Activated CD8-positive, alpha-beta memory T cell treated with anti-CD3 and anti-CD28 coated beads for 36 hours (primary cell): Measurements from ENCODE around the gene DYNC2LI1. TPM values are rescaled to one million over a fixed set of nuclear protein-coding genes. Genes with fewer than 3 reads are reported as not detected.

Experiments
- CTCF ChIA-PET: fragments of 350-600 bp; sonication (Branson Sonifier 250); formaldehyde crosslinking; loops from one replicate; lab custom pipeline; 2021; ENCODE audit warnings: antibody characterized with exemption; lab: Charles Lee
- POLR2A ChIA-PET: fragments of 350-600 bp; sonication (Branson Sonifier 250); formaldehyde crosslinking; loops from one replicate; lab custom pipeline; 2021; ENCODE audit warnings: antibody characterized with exemption; lab: Charles Lee
- total RNA-seq, 2 experiments: library from RNA; stranded (reverse); gene quantifications; one replicate each; pipeline ENCODE4 v1.2.3, GENCODE V29; 2021

DYNC2LI1 gene
- total RNA-seq, 2 experiments from 2014 or later: 11.8 to 13.1 TPM

DNA sequence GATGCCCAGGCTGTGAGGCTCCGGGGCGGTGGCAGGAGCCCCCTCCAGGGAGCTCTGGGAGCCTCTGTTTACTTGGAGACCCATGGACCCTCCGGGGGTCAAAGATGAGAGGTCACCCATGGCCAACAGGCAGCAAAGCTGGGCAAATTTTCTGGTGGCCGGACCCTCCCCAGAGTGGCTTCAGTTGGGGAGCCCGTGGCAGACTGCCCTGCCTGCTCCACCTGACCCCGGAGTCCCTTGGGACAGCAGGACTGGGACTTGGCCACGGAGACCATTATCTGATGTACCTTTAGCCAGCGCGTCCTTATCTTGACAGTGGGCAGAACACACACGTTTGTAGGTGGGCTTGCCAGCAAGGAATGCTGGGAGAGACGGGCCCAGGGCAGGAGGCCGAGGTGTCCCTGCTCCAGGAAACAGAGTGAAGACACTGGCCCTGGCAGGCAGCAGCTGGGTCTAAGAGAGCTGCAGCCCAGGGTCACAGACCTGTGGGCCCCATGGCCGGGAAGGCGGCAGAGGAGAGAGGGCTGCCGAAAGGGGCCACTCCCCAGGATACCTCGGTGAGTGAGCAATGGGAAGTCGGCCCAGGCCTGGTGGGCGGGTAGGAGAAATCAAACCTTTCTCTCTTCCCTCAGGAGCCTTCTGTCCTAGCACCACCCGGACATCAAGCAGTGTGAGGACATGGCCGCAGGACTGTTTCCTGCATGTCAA lies 64.9 kb downstream of the DYNC2LI1 start, which contains the start of the genes ABCG5 and ABCG8:
TSS of gene ABCG5 (minus strand) at position 280 of the 708 bp plus-strand sequence. CDS start at position 120, 160 bp downstream.
TSS of gene ABCG8 (plus strand) at position 412 of the 708 bp plus-strand sequence. CDS start at position 495, 83 bp downstream.
- POLR2A ChIA-PET: no interaction called here

DNA sequence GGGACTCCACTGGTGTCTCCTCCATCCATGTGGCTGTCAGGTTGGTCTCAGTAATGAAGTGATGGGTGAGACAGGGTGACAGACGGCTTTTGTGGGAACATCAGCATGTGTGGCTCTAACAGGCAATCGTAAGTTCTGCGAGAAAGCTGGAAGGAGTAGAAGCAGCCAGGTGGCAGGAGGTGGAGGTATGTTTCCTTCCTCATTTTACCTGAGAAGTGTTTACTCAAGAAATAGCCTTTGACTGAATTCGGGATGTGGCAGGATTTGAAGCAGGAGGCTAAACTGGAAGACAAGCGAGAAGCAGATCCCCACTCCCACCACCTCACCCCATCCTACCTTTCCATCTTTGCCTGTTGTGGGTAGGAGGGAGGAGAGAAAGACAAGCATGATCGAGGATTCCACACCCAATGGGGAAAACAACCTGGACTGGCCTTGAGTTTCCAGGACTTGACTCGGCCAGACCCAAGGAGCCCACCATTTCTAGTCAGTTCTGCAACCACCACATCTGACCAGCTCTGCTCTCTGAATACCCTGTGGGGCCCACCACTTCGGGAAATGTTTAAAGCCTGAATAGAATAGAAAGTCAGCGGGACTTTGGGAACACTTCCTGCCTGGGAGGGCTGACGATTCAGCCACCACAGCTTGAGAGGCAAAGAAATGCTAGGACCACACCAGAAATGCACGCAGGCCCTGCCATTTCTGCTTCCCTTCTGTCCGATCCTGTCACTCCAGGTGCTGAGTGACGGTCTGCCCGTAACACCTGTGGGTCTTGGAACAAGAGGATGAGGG lies 66.1 kb downstream of the DYNC2LI1 start:
- POLR2A ChIA-PET: no interaction called here

More for the DNA sequence above, 64.9 kb downstream of the DYNC2LI1 start, which contains the start of the genes ABCG5 and ABCG8:
- CTCF ChIA-PET: no interaction called here

DNA sequence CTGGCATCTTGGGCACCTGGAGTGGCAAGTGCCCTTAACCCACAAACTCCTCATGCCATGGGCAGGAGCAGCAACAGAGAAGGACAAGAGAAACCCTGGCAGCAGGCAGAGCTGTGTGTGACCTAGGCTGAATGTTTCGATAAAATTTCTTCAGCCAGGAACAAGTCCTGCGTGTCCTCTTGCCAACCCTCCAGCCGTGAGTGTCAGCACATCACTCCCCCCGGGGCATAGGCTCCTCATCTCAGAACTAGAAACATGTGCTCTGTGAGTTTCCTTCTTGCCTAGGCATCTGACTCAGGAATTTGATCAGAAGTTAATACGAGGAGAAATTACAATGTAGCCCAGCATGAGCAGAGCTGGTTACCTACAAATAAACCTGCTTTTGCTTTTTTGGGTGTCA lies 67.1 kb downstream of the DYNC2LI1 start:
- POLR2A ChIA-PET: no interaction called here

More for the DNA sequence above, 66.1 kb downstream of the DYNC2LI1 start:
- CTCF ChIA-PET: no interaction called here

DNA sequence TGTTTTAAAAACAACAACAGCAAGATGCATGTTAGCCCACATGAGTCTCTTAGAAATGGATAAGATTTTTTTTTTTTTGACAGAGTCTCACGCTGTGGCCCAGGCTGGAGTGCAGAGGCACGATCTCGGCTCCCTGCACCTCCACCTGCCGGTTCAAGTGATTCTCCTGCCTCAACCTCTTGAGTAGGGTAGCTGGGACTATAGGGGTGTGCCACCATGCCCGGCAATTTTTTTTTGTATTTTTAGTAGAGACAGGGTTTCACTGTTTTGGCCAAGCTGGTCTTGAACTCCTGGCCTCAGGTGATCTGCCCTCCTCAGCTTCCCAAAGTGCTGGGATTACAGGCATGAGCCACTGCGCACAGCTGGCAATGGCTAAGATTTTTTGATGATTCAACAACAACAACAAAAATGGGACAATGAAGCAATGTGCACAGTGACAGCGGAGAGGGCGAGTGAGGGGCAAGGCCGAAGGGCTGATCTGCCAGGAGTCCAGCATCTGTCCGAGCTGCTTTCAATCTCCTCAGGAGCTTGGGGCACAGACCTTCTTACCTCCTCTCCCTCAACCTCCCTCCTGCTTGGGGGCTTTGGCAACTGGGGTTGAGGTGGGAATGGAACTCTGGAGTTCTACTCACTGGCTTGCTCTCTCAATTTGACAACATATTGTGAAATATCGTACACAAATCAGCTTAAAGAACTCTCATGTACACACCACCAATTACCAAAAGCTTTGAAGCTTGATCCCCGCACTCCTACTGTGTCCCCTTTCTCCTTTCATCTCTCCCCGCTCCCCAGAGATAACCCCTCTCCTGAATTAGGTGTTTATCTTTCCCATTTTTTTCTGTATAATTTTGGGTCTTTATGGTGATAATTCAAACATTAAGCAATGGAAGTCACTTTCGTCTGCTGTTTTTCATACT lies 68.4 kb downstream of the DYNC2LI1 start:
- ChIA-PET CTCF (no interaction called here), POLR2A (no interaction called here)

More for the DNA sequence above, 67.1 kb downstream of the DYNC2LI1 start:
- CTCF ChIA-PET: no interaction called here

DNA sequence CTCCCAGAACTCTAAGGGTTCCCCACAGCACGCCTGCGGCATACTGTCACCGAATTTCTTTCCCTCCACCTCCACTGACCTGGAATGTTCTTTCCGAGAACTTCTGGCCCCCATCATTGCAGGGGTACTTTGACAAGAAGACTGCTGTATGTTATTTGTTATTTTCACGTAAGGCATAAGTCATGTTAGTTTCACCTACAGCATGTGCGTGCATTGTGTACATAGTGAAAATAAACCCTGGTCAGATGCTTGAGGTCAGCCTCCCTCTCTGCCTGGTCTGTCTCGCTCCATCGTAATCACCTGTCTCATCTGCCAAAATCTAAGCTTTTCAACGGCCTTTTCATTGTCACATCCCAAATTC lies 69.0 kb downstream of the DYNC2LI1 start:
- ChIA-PET CTCF (no interaction called here), POLR2A (no interaction called here)

DNA sequence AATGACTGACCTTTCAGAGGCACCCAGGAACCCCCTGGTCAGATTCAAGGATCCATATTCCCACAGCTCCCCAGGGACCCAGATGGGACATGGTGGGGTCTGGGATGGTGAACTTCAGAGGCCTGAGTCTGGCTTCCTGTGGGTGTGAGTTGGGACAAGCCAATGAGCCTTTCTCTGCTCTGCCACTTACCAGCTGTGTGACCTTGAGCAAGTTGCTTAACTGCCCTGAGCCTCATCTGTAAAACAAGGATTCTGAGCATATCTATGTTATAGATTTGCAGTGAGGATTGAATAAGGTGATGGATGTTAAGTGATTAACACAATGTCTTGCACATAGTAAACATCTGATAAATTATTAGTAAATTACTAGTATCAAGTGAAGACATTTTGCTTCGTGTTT lies 71.3 kb downstream of the DYNC2LI1 start:
- POLR2A ChIA-PET: no interaction called here
- CTCF ChIA-PET: no interaction called here

DNA sequence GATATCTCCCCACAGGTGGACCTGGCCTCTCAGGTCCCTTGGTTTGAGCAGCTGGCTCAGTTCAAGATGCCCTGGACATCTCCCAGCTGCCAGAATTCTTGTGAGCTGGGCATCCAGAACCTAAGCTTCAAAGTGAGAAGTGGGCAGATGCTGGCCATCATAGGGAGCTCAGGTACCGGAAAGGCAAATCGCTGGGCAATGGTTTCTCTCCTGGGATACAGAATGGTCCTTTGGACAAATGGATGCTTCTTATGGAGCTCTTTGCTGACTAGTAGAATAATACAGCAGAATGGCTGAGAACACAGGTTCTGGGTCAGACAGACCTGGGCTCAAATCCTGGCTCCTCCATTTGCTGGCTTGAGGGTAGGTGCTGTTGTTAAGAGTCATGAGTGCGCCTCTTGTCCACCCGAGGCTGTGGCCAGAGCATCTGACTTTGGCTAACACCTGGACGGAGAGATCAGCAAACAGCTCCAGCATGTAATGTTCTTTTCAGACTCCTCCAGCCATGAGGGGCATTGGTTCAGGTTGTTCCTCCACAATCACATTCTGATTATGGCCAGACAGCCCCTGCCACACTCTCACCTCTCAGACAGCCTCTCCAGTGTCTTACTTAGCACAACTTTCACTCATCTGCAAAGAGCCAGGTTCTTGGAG lies 72.4 kb downstream of the DYNC2LI1 start:
- ChIA-PET POLR2A (no interaction called here), CTCF (no interaction called here)

DNA sequence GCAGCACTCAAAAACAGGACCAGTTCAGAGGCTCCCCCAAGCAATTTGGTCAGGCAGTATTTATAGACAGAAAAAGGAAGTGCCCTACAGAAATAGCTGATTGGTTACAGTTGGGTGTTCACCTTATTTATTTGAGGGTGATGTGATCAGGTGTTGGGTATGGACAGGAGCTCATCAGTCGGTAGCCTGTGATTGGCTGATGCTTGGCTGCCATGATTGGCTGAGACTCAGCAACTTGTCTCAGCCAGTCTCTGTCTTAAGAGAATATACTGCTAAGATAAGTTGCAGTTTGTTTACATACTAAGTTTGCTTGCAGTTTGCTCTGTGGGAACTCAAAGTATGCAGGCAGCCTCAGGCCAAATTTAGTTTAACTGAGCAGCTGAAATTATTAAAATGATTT lies 74.4 kb downstream of the DYNC2LI1 start:
- CTCF ChIA-PET: interaction anchor here (0.6 kb wide), 1 partner anchor 233 kb away, joined by 4 read pairs; no protein-coding TSS in a partner anchor
- POLR2A ChIA-PET: no interaction called here

DNA sequence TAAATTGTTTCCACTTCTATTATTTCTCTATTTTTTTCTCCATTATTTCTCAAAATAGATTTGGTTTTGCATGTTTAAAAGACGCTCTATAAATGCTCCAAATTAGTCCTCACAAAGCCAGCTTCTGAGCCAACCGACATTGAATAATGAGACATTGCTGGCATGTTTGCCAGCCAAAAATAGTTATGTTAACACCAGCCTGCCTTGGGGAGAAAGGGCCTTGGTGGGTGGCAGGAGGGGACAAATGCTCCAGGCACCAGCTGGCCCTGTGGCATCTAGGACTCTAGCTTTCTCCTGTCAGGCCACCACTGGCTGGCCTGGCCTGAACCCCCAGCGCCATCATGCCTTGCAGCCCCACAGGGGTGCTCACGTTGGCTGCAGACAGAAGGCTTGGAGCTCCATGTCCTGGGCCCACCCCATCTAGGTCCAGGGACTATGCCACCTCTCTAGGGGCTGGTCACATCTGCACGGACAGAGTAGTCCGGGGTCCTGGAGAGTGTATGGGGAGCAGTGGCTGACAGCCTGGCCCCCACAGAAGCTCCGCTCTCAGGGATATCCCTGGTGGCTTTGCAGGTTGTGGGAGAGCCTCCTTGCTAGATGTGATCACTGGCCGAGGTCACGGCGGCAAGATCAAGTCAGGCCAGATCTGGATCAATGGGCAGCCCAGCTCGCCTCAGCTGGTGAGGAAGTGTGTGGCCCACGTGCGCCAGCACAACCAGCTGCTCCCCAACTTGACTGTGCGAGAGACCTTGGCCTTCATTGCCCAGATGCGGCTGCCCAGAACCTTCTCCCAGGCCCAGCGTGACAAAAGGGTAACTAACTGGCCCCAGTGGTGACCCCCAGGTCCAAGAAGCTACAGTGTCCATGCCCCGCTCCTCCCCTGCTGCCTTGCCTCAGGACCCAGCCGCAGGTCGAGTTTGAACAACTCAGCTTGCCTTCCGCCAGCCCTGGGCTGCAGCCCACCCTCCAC lies 77.5 kb downstream of the DYNC2LI1 start:
- ChIA-PET CTCF (interaction anchor here (0.6 to 0.9 kb wide), 2 partner anchors 27 to 93 kb away, joined by 3 read pairs; no protein-coding TSS in a partner anchor), POLR2A (no interaction called here)

DNA sequence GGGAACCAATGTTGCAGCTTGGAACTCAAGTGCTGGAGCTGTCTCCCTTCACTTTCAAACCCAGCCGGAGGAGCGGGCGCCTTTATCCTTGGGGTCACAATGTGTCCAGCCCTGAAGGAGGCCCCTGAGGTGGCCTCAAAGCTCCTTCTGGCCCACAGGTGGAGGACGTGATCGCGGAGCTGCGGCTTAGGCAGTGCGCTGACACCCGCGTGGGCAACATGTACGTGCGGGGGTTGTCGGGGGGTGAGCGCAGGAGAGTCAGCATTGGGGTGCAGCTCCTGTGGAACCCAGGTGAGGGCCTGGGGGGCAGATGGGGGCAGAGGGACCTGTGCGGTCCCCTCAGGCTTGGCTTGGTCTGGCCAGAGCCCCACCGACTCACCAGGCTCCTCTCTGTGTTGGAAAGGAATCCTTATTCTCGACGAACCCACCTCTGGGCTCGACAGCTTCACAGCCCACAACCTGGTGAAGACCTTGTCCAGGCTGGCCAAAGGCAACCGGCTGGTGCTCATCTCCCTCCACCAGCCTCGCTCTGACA lies 78.4 kb downstream of the DYNC2LI1 start:
- ChIA-PET CTCF (interaction anchor here (0.9 kb wide), 1 partner anchor 94 kb away, joined by 3 read pairs; no protein-coding TSS in a partner anchor), POLR2A (no interaction called here)

DNA sequence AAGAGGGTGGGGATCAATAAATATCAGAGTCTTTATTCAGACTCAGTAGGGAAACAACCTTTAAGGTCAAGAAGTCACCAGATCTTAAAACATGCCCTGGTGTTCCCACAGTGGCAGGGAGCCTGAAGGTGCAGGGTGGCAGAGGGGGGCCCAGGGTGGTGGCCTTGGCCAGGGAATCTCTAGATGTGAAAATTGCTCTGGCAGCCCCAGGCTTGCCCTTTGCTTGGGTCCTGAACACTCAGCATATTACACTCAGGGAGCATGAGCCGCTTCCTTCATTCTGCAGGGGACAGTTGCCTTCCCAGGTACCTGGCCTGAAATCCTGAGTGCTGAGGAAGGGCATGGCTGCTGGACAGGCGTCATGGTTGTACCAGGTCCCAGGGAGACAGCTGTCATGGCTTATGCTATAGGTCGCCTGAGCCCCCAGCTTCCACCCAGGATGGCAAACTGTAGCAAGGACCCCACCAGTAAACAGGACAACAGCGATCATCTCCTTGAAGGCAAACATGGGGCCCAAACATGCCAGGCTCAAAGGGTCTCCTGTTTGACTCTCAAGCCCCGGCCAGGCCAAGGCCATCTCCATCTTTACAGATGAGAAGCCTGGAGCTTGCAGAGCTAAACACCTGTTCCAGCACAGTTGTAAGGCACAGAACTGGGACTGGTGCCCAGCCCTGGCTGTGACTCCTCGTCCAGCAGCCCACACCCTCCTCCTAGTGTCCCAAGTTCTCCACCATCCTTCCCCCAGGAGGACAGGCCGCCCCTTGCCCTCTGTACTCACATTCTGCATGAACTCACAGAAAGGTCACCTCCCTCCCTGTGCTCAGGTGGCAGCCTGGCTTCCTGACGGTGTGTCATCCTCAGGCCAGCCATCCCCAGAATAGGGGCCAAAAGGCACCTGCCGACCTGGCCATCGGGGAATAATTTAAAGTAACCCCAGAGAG lies 79.6 kb downstream of the DYNC2LI1 start:
- POLR2A ChIA-PET: no interaction called here
- CTCF ChIA-PET: no interaction called here

DNA sequence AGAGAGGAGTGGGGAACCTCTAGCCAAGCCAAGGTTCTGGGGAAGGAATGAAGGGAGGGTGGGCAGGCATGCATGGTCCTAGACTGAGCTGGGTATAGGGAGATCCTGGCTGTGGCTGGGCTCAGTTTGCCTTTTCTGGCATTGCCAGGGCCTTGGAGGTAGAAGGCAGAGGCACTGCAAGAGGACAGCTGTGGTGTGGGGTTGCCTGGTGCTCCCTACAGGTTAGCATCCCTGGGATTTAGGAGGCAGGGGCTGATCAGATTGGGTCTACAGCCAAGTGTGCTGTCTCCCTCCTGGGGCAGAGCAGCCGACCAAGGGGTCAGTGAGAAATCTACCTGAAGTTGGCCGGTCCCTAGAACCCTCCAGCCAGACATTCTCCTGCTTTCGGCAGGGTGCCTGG lies 80.8 kb downstream of the DYNC2LI1 start:
- ChIA-PET CTCF (no interaction called here), POLR2A (no interaction called here)

DNA sequence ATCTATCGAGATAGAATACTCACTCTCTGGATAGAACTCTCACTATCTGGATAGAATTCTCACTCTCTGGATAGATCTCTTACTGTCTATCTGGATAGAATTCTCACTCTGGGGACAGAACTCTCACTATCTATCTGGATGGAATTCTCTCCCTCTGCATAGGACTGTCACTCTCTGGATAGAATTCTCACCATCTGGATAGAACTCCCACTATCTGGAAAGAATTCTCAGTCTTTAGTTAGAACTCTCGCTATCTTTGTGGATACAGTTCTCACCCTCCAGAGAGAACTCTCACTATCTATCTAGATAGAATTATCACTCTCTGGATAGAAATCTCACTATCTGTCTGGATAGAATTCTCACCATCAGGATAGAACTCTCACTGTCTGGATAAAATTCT lies 81.5 kb downstream of the DYNC2LI1 start:
- ChIA-PET CTCF (no interaction called here), POLR2A (no interaction called here)
